ENCODE measurements around the gene TSPAN19.
"Not testable (repeated sequence)": the region's sequence is repeated elsewhere in the genome, so short reads cannot be mapped to it uniquely, and the experiment has no call there.

The TSPAN19 gene

GRCh38 chr12:85036234-85036707 lies at the start of gene TSPAN19, which contains the start of gene LRRIQ1:
TSS of gene TSPAN19 (minus strand) at chr12:85036277. CDS start at chr12:85029946, 6,331 bp downstream.
TSS of gene LRRIQ1 (plus strand) at chr12:85036351. CDS start at chr12:85038177, 1,826 bp downstream.
- DNase-seq, result peak; percentile 17

- no peak for DNase-seq
Observed at GRCh38 chr12:85085066-85085465, 49.0 kb upstream of the TSPAN19 start.

- no peak for DNase-seq
Observed at GRCh38 chr12:85076688-85077430, 40.8 kb upstream of the TSPAN19 start.

- no peak for DNase-seq
Observed at GRCh38 chr12:85072826-85073225, 36.7 kb upstream of the TSPAN19 start.

- DNase-seq, result no peak
Observed at GRCh38 chr12:85065837-85066482, 29.9 kb upstream of the TSPAN19 start.

GRCh38 chr12:85060916-85061315 lies 24.8 kb upstream of the TSPAN19 start:
- no peak for DNase-seq

- DNase-seq, result no peak
Observed at GRCh38 chr12:85059594-85059993, 23.5 kb upstream of the TSPAN19 start.

- DNase-seq, result no peak
Observed at GRCh38 chr12:85058339-85058738, 22.3 kb upstream of the TSPAN19 start.

- no peak for DNase-seq
Observed at GRCh38 chr12:85057370-85057963, 21.4 kb upstream of the TSPAN19 start.

- no peak for DNase-seq
Observed at GRCh38 chr12:85043829-85044228, 7.8 kb upstream of the TSPAN19 start.

- no peak for DNase-seq
Observed at GRCh38 chr12:85041395-85041794, 5.3 kb upstream of the TSPAN19 start.

- DNase-seq, result no peak
Observed at GRCh38 chr12:85036733-85037132, 656 bp upstream of the TSPAN19 start.

GRCh38 chr12:85029456-85029855 lies 6.6 kb downstream of the TSPAN19 start:
- DNase-seq, result no peak

GRCh38 chr12:85018098-85018497 lies 18.0 kb downstream of the TSPAN19 start:
- no peak for DNase-seq

GRCh38 chr12:85017618-85018017 lies 18.5 kb downstream of the TSPAN19 start:
- no peak for DNase-seq

GRCh38 chr12:85017133-85017532 lies 18.9 kb downstream of the TSPAN19 start:
- no peak for DNase-seq

- no peak for DNase-seq
Observed at GRCh38 chr12:85016413-85016812, 19.7 kb downstream of the TSPAN19 start.

GRCh38 chr12:85007836-85008235 lies 28.2 kb downstream of the TSPAN19 start:
- DNase-seq, result no peak

- DNase-seq, result no peak
Observed at GRCh38 chr12:85006206-85006605, 29.9 kb downstream of the TSPAN19 start.

- DNase-seq, result no peak
Observed at GRCh38 chr12:85005615-85006014, 30.5 kb downstream of the TSPAN19 start.

- DNase-seq, result not testable (repeated sequence)
Observed at GRCh38 chr12:85005047-85005446, 31.0 kb downstream of the TSPAN19 start.

GRCh38 chr12:85004204-85004603 lies 31.9 kb downstream of the TSPAN19 start:
- no peak for DNase-seq

GRCh38 chr12:85002778-85003296 lies 33.2 kb downstream of the TSPAN19 start:
- DNase-seq, result no peak

GRCh38 chr12:85000729-85001128 lies 35.3 kb downstream of the TSPAN19 start:
- no peak for DNase-seq

Measured in activated T-cell treated with anti-CD3 and anti-CD28 coated beads, Interleukin-2, amount 50 U/mL, for 1 hour (primary cell).